Gastrocnemius medialis (tissue), 4 donors: ENCODE data around the gene HES5. TPM values are rescaled to one million over a fixed set of nuclear protein-coding genes. Genes with fewer than 3 reads are reported as not detected.

ENCODE experiments used
- ATAC-seq, 2 donors: fragments of 150-250 bp; one replicate each; pipeline ENCODE4 v1.9.1; 2016
- DNase-seq, 2 donors: peaks; one replicate each; pipeline ENCODE4 v3.0.0-alpha.2; 2019
- H3K27ac ChIP-seq, 4 donors: fragments of 200-600 bp; sonication (generic); 1 replicate in 1 of 4; 2 replicates in 3 of 4; pipeline ENCODE4 v1.5.1; 2016 to 2018; ENCODE audit warnings: mild to moderate bottlenecking in 2 of 4, moderate library complexity in 1 of 4
- H3K27me3 ChIP-seq, 3 donors: fragments of 200-600 bp; sonication (generic) in 2 of 3; 1 replicate in 1 of 3; 2 replicates in 2 of 3; pipeline versions ENCODE4 v1.5.1 to v1.6.0; 2016 to 2019; ENCODE audit warnings: mild to moderate bottlenecking in 1 of 3, moderate library complexity in 1 of 3
- H3K36me3 ChIP-seq, 2 donors: fragments of 200-600 bp; sonication (generic) in 1 of 2; one replicate each; pipeline ENCODE4 v1.5.1; 2017 to 2018
- H3K4me1 ChIP-seq, 2 donors: fragments of 200-600 bp; sonication (generic) in 1 of 2; one replicate each; pipeline ENCODE4 v1.5.1; 2016 to 2017; ENCODE audit warnings: mild to moderate bottlenecking in 2 of 2
- H3K4me3 ChIP-seq, 4 donors: fragments of 200-600 bp; sonication (generic) in 3 of 4; 1 replicate in 1 of 4; 2 replicates in 3 of 4; pipeline ENCODE4 v1.5.1; 2016 to 2019; ENCODE audit warnings: mild to moderate bottlenecking in 2 of 4
- H3K9me3 ChIP-seq, 3 donors: fragments of 200-600 bp; sonication (generic) in 2 of 3; 1 replicate in 1 of 3; 2 replicates in 2 of 3; pipeline ENCODE4 v1.5.1; 2016 to 2019
- CTCF ChIP-seq, 5 experiments: fragments of 450-650 bp in 3 of 5; fragments of 200-600 bp in 2 of 5; sonication (generic) in 2 of 5; IDR thresholded peaks in 4 of 5; conservative IDR thresholded peaks in 1 of 5; 1 replicate in 4 of 5; 2 replicates in 1 of 5; pipeline ENCODE4 v1.5.1; 2016 to 2019; ENCODE audit warnings: antibody characterized with exemption in 5 of 5, mild to moderate bottlenecking in 3 of 5, moderate library complexity in 3 of 5
- POLR2A ChIP-seq, 2 donors: fragments of 450-650 bp; IDR thresholded peaks; one replicate each; pipeline ENCODE4 v1.6.1; 2017; ENCODE audit warnings: antibody characterized with exemption in 2 of 2, mild to moderate bottlenecking in 2 of 2, moderate library complexity in 2 of 2
- in situ Hi-C, 4 donors: fragments of 200-750 bp; cut with MboI; loops; one replicate each; pipeline versions ENCODE4 v1.15.0 to v1.8.0; 2017; ENCODE audit warnings: low sequenced_read_pairs in 4 of 4
- intact Hi-C: fragments of 100-400 bp; cut with DNase I; formaldehyde crosslinking; loops from one replicate; pipeline ENCODE4 v1.15.1; 2023; ENCODE audit warnings: low total_unique reads
- total RNA-seq, 4 donors: library from RNA; depleted of rRNA; stranded (reverse); fragments of >200 nt; gene quantifications; one replicate each; pipeline versions ENCODE4 v1.1.0 to v1.2.3, GENCODE V29; 2016

The HES5 gene
- total RNA-seq, 4 donors from 2014 or later = 0.49 TPM; not detected in 3

GRCh38 chr1:2564815-2565374, 34.8 kb upstream of the HES5 start:
- peaks cover 0 to 11% (median 7%) of the 10 kb centered on the region in 3 donors for H3K27me3 ChIP-seq
- H3K36me3 ChIP-seq = no peaks in the 10 kb centered on the region
- H3K27ac ChIP-seq = no peak overlapping the region
- H3K4me1 ChIP-seq = no peaks in the 10 kb centered on the region
- TF ChIP-seq POLR2A (IDR thresholded peaks at IDR 0.05) (no peak), CTCF (IDR thresholded peaks at IDR 0.05 in 4 of 5, conservative IDR thresholded peaks at IDR 0.05 in 1 of 5) (no peak)
- no peak for ATAC-seq
- in situ Hi-C loops (no loop called here), intact Hi-C loops (no loop called here)
- no peak overlapping the region for H3K4me3 ChIP-seq
- no peaks in the 10 kb centered on the region for H3K9me3 ChIP-seq
- DNase-seq = no peak

GRCh38 chr1:2564006-2564814, 34.1 kb upstream of the HES5 start:
- ATAC-seq = no peak

GRCh38 chr1:2563205-2563604, 33.1 kb upstream of the HES5 start:
- DNase-seq (no peak), ATAC-seq (no peak)
- no peaks in the 10 kb centered on the region for H3K4me1 ChIP-seq
- no peak overlapping the region for H3K27ac ChIP-seq
- H3K27me3 ChIP-seq = peaks cover 0 to 11% (median 7%) of the 10 kb centered on the region in 3 donors
- in situ Hi-C loops (no loop called here), intact Hi-C loops (no loop called here)
- no peak for TF ChIP-seq POLR2A (IDR thresholded peaks at IDR 0.05)
- no peak for TF ChIP-seq CTCF (IDR thresholded peaks at IDR 0.05 in 4 of 5, conservative IDR thresholded peaks at IDR 0.05 in 1 of 5)
- no peaks in the 10 kb centered on the region for H3K36me3 ChIP-seq
- H3K9me3 ChIP-seq = no peaks in the 10 kb centered on the region
- H3K4me3 ChIP-seq = no peak overlapping the region

More at GRCh38 chr1:2564006-2564814, 34.1 kb upstream of the HES5 start:
- no peaks in the 10 kb centered on the region for H3K4me1 ChIP-seq
- peaks cover 0 to 11% (median 7%) of the 10 kb centered on the region in 3 donors for H3K27me3 ChIP-seq
- TF ChIP-seq CTCF (IDR thresholded peaks at IDR 0.05 in 4 of 5, conservative IDR thresholded peaks at IDR 0.05 in 1 of 5) (no peak), POLR2A (IDR thresholded peaks at IDR 0.05) (no peak)
- no peaks in the 10 kb centered on the region for H3K36me3 ChIP-seq
- no peak overlapping the region for H3K4me3 ChIP-seq
- intact Hi-C loops (no loop called here), in situ Hi-C loops (no loop called here)
- no peaks in the 10 kb centered on the region for H3K9me3 ChIP-seq
- no peak for DNase-seq
- H3K27ac ChIP-seq = no peak overlapping the region

- H3K27ac ChIP-seq = no peak overlapping the region
- ATAC-seq = no peak
Observed at GRCh38 chr1:2561898-2562895, 32.1 kb upstream of the HES5 start.

More at GRCh38 chr1:2561898-2562895, 32.1 kb upstream of the HES5 start:
- DNase-seq = no peak
- intact Hi-C loops (no loop called here), in situ Hi-C loops (no loop called here)
- no peak for TF ChIP-seq CTCF (IDR thresholded peaks at IDR 0.05 in 4 of 5, conservative IDR thresholded peaks at IDR 0.05 in 1 of 5)
- Histone ChIP-seq H3K36me3 (no peaks in the 10 kb centered on the region), H3K4me3 (no peak overlapping the region), H3K4me1 (peaks cover under 1 to 5% of the 10 kb centered on the region in 2 donors), H3K9me3 (no peaks in the 10 kb centered on the region), H3K27me3 (peaks cover 0 to 8% (median 4%) of the 10 kb centered on the region in 3 donors)
